GM13977 (cell line): ENCODE measurements around the gene RREB1.

ENCODE experiments used
- DNase-seq: peaks from one replicate; pipeline ENCODE4 v3.0.0; 2012; ENCODE audit warnings: low spot score
- in situ Hi-C: fragments of 300-500 bp; cut with MboI; formaldehyde crosslinking; loops from one replicate; pipeline ENCODE4 v1.12.0; 2022; ENCODE audit warnings: low sequenced_read_pairs, low pct_unique_long_range_greater_than_20kb, mixed read lengths, inconsistent platforms; ENCODE audit not compliant: unreplicated experiment
- TF ChIP-seq, protein P1 (sequence below): IDR thresholded peaks from 2 replicates; pipeline ENCODE4 v1.5.1; 2012; ENCODE audit warnings: mild to moderate bottlenecking, control low read depth; ENCODE audit not compliant: insufficient read depth; ENCODE audit errors: extremely low read depth, missing control alignments

The RREB1 gene

DNA sequence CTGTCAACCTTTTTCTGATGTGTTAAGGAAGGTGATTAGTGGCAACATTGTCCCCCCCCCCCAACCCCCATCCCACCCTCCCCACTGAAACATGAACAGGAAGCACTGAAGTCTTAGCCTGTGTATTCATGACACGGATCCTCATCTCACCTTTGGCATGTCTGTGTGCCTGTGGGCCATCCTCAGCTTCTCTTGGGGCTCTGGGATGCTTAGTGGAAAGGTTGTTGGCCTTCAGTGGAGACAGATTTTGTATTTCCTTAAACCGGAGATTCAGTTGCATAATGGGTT, 93.6 kb downstream of the RREB1 start:
- TF ChIP-seq, protein P1, sequence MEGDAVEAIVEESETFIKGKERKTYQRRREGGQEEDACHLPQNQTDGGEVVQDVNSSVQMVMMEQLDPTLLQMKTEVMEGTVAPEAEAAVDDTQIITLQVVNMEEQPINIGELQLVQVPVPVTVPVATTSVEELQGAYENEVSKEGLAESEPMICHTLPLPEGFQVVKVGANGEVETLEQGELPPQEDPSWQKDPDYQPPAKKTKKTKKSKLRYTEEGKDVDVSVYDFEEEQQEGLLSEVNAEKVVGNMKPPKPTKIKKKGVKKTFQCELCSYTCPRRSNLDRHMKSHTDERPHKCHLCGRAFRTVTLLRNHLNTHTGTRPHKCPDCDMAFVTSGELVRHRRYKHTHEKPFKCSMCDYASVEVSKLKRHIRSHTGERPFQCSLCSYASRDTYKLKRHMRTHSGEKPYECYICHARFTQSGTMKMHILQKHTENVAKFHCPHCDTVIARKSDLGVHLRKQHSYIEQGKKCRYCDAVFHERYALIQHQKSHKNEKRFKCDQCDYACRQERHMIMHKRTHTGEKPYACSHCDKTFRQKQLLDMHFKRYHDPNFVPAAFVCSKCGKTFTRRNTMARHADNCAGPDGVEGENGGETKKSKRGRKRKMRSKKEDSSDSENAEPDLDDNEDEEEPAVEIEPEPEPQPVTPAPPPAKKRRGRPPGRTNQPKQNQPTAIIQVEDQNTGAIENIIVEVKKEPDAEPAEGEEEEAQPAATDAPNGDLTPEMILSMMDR = no peak
- in situ Hi-C loops = no loop called here
- DNase-seq = no peak

DNA sequence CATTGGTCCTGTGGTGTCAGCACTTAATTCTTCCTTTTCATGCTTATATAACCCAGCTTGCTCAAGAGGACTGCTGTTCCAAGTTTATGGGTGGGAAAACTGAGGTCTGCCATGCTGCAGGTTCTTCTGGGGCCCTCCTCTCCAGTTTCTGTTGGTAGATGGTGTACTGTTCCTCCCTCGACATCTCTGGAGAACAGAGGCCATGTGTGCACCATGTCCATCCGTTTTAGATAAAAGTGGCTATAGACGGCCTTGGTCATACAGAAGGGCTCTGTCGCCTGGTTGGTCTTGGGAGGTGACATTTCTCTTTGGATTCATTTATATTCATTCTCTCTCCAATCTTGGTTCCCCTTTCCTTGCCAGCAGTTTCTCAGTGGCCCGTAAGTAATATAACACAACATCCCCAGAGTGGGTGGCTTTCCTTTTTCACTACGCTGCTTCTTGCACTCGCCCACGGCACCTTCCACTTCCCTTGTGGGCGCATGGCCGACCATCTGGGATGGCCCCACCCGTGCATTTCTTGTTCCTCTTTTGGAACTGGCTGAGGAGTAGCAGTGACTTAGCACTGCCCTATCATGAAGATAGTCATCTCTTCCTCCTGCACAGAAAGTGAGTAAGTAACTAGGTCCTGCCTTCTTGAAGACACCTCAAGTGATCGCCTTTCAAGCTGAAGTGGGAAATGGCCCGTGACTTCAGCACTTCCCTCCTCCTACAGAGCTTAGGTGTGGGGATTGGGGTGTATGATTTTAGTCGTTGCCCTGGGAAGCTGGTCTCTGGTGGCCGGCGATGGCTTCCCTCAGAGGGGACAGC, 94.2 kb downstream of the RREB1 start:
- TF ChIP-seq, protein P1 = no peak
- in situ Hi-C loops = no loop called here
- peak; percentile 78 for DNase-seq

DNA sequence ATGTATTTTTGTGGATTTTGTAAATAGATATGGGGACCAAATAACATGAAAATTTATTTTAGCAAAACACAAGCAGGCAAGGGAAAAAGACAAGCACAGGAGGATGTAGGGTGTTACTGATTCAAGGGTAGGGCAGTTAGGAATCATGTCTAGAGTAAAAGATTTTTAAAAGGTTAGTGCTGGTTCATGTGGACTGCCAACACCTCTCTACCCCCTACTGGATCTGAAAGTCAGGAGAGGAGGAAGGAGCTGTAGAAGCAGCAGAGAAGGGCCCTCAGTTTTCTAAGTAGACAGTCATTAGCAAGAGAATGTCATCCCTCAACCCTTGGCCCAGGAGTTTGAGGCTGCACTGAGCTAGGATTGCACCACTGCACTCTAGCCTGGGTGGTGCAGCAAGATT, 95.2 kb downstream of the RREB1 start:
- TF ChIP-seq, protein P1 = no peak
- in situ Hi-C loops = no loop called here
- DNase-seq = no peak

DNA sequence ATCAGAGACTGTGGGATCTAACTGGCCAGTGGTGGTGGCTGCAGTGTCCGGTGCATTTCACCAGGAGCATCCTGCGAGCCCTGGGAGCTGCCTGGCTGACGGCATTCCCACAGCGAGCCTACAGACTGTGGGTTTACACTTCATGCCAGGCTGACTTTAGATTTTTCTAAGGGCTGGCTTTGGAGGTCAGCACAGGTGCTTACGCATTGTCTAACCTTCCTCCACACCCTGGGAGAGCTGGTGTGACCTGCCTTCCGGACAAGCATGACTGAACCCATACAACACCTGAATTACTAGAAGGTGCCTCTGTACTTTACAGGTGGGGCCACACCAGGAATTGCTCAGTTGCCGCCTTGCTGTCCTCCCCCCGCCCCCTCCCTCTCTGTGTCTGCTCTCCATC, 96.2 kb downstream of the RREB1 start:
- TF ChIP-seq, protein P1 = no peak
- DNase-seq = no peak
- in situ Hi-C loops = no loop called here

DNA sequence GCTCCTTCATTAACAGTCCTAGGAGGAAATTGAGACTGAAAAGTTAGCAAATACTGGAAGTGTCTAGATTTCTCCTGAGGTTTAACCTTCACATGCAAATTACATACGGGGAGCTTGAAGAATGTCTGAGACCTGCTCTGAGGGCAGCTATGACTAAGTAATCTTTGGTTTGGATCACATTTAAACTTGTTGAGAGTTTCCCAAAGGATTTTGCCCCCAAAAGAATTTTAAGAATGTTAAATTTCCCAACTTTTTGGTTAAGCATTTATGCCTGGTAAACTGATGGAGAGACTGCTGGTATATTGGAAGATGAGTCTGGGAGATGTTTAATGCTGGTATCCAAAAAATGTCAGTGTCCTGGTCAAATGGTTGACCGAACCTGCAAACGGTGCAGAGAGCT, 97.0 kb downstream of the RREB1 start:
- in situ Hi-C loops = no loop called here
- DNase-seq = no peak

DNA sequence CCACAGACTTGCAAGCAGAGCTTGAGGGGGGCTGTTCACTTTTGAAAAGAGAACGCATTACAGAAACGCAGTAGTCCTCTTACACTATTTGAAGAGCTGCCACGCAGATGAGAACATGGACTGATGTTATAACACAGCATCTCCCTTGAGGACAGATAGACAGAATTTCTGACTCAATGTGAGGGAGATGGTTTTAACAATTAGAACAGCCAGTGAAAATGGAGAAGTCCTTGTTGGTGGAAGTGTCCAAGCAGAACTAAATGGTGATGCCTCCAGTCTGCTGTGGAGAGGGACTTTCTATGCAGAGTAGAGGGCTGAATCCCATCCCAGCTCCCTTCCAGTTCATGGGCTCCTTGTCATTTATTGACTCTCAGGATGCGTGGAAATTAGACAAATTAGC, 100.0 kb downstream of the RREB1 start:
- DNase-seq = no peak
- in situ Hi-C loops = no loop called here
- TF ChIP-seq, protein P1 = no peak

More for the DNA sequence above, 97.0 kb downstream of the RREB1 start:
- TF ChIP-seq, protein P1 = no peak
